Keratinocyte (primary cell): ENCODE results near the gene TNFSF15. TPM values are rescaled to one million over a fixed set of nuclear protein-coding genes. Genes with fewer than 3 reads are reported as not detected.

Source experiments
- DNase-seq: peaks from one replicate; pipeline ENCODE4 v3.0.0-alpha.2; 2011; ENCODE audit warnings: low read depth, missing footprints, low spot score
- FAIRE-seq: peaks from 2 replicates; lab custom pipeline; 2011; peaks lifted over from hg19 to GRCh38; lab: Jason Lieb, UNC
- H2AFZ ChIP-seq: 2 replicates; pipeline ENCODE4 v1.6.0; 2012; ENCODE audit warnings: low read length, control low read depth, inconsistent platforms; ENCODE audit not compliant: control insufficient read depth
- H3K27ac ChIP-seq: 2 replicates; pipeline ENCODE4 v1.5.1; 2011; ENCODE audit warnings: low read length; ENCODE audit not compliant: control insufficient read depth, insufficient read depth
- H3K27me3 ChIP-seq: 3 replicates; pipeline ENCODE4 v1.6.0; 2011; ENCODE audit warnings: low read length; ENCODE audit not compliant: control insufficient read depth, insufficient read depth; ENCODE audit errors: extremely low read depth
- H3K36me3 ChIP-seq, 2 experiments: 2 replicates in 1 of 2; 3 replicates in 1 of 2; pipeline ENCODE4 v1.5.1; 2011; ENCODE audit warnings: low read length in 2 of 2, mild to moderate bottlenecking in 1 of 2; ENCODE audit not compliant: control insufficient read depth in 2 of 2, insufficient read depth in 2 of 2; ENCODE audit errors: extremely low read depth in 1 of 2
- H3K4me1 ChIP-seq: 3 replicates; pipeline ENCODE4 v1.5.1; 2011; ENCODE audit warnings: low read length; ENCODE audit not compliant: control insufficient read depth, insufficient read depth; ENCODE audit errors: extremely low read depth
- H3K4me2 ChIP-seq: 3 replicates; pipeline ENCODE4 v1.6.0; 2011; ENCODE audit warnings: low read depth, low read length; ENCODE audit not compliant: control insufficient read depth, insufficient read depth; ENCODE audit errors: extremely low read depth
- H3K4me3 ChIP-seq, 3 experiments: fragments of 200-600 bp in 1 of 3; sonication (generic) in 1 of 3; 2 replicates in 2 of 3; 3 replicates in 1 of 3; pipeline ENCODE4 v1.5.1; 2011 to 2016; ENCODE audit warnings: low read length in 3 of 3, mild to moderate bottlenecking in 3 of 3, control low read depth in 2 of 3, inconsistent platforms in 1 of 3, low read depth in 1 of 3, mixed read lengths in 1 of 3, mixed run types in 1 of 3, moderate library complexity in 1 of 3; ENCODE audit not compliant: control insufficient read depth in 2 of 3, insufficient read depth in 2 of 3; ENCODE audit errors: extremely low read depth in 1 of 3
- H3K79me2 ChIP-seq: 2 replicates; pipeline ENCODE4 v1.6.0; 2012; ENCODE audit warnings: low read length; ENCODE audit not compliant: control insufficient read depth, insufficient read depth
- H3K9ac ChIP-seq: 3 replicates; pipeline ENCODE4 v1.6.0; 2011; ENCODE audit warnings: low read length; ENCODE audit not compliant: control insufficient read depth, insufficient read depth; ENCODE audit errors: extremely low read depth
- H3K9me1 ChIP-seq: 3 replicates; pipeline ENCODE4 v1.6.0; 2011; ENCODE audit warnings: low read length; ENCODE audit not compliant: control insufficient read depth, insufficient read depth; ENCODE audit errors: extremely low read depth
- H3K9me3 ChIP-seq: 2 replicates; pipeline ENCODE4 v1.5.1; 2012; ENCODE audit warnings: low read depth, low read length; ENCODE audit not compliant: control insufficient read depth
- H4K20me1 ChIP-seq: 3 replicates; pipeline ENCODE4 v1.6.0; 2011; ENCODE audit warnings: low read length; ENCODE audit not compliant: control insufficient read depth, insufficient read depth; ENCODE audit errors: extremely low read depth
- CTCF ChIP-seq, 3 experiments: IDR thresholded peaks in 1 of 3; conservative IDR thresholded peaks in 1 of 3; optimal IDR thresholded peaks in 1 of 3; 2 replicates in 2 of 3; 3 replicates in 1 of 3; pipeline versions ENCODE3 to v1.5.1; 2011; ENCODE audit warnings: low read length in 3 of 3, mild to moderate bottlenecking in 3 of 3, moderate library complexity in 2 of 3, control low read depth in 1 of 3, inconsistent platforms in 1 of 3; ENCODE audit not compliant: insufficient read depth in 2 of 3; ENCODE audit errors: extremely low read depth in 1 of 3
- EZH2 ChIP-seq: IDR thresholded peaks from one replicate; pipeline ENCODE4 v1.6.1; 2012; ENCODE audit warnings: inconsistent platforms, mild to moderate bottlenecking, low read length, moderate library complexity
- dilution Hi-C: fragments of 300-500 bp; cut with MboI; formaldehyde crosslinking; loops from one replicate; pipeline ENCODE4 v1.7.0; 2020; ENCODE audit warnings: low sequenced_read_pairs; ENCODE audit not compliant: extremely low pct_ligation_motif_present
- polyA plus RNA-seq, 5 experiments: library from polyadenylated mRNA; depleted of rRNA in 3 of 5; stranded (reverse) in 3 of 5; stranded (forward) in 1 of 5; unstranded in 1 of 5; fragments of >200 nt; gene quantifications; 1 replicate in 1 of 5; 2 replicates in 3 of 5; 3 replicates in 1 of 5; pipeline versions ENCODE4 v1.2.1 to v1.2.3, GENCODE V29; 2011 to 2012; ENCODE audit warnings: missing spikeins in 2 of 5, low read depth in 1 of 5, low replicate concordance in 1 of 5

The TNFSF15 gene
- polyA plus RNA-seq, 1 donor (not counting 4 experiments of a cell fraction or from before 2014, with no cell fraction given): 1.1 TPM

- H3K4me2 ChIP-seq: no peak overlapping the region
- no peaks in the 10 kb centered on the region for H4K20me1 ChIP-seq
- H3K27me3 ChIP-seq: no peaks in the 10 kb centered on the region
- no peak for DNase-seq
- dilution Hi-C loops: no loop called here
- H3K9ac ChIP-seq: no peak overlapping the region
- no peaks in the 10 kb centered on the region for H3K36me3 ChIP-seq
- no peaks in the 10 kb centered on the region for H3K4me1 ChIP-seq
- H3K9me1 ChIP-seq: no peaks in the 10 kb centered on the region
- H3K79me2 ChIP-seq: no peaks in the 10 kb centered on the region
- H2AFZ ChIP-seq: no peak overlapping the region
- H3K9me3 ChIP-seq: no peaks in the 10 kb centered on the region
- TF ChIP-seq EZH2: no peak
- TF ChIP-seq CTCF (optimal IDR thresholded peaks at IDR 0.05 in 1 of 3, IDR thresholded peaks at IDR 0.05 in 1 of 3, conservative IDR thresholded peaks at IDR 0.05 in 1 of 3; ENCODE audit: extremely low read depth in 1 of 3, insufficient read depth in 2 of 3, low read length in 3 of 3): no peak
- no peak overlapping the region for H3K27ac ChIP-seq
- no peak for FAIRE-seq
- H3K4me3 ChIP-seq: no peak overlapping the region
Observed at GRCh38 chr9:114818178-114818577, 12.3 kb upstream of the TNFSF15 start.

GRCh38 chr9:114813717-114814418 lies 8.0 kb upstream of the TNFSF15 start:
- no peaks in the 10 kb centered on the region for H4K20me1 ChIP-seq
- H3K9me3 ChIP-seq: no peaks in the 10 kb centered on the region
- H2AFZ ChIP-seq: no peak overlapping the region
- no peak overlapping the region for H3K27ac ChIP-seq
- no peak overlapping the region for H3K4me2 ChIP-seq
- H3K9me1 ChIP-seq: no peaks in the 10 kb centered on the region
- no peaks in the 10 kb centered on the region for H3K27me3 ChIP-seq
- H3K9ac ChIP-seq: no peak overlapping the region
- no peak for FAIRE-seq
- TF ChIP-seq CTCF (optimal IDR thresholded peaks at IDR 0.05 in 1 of 3, IDR thresholded peaks at IDR 0.05 in 1 of 3, conservative IDR thresholded peaks at IDR 0.05 in 1 of 3; ENCODE audit: extremely low read depth in 1 of 3, insufficient read depth in 2 of 3, low read length in 3 of 3) (no peak), EZH2 (no peak)
- no peaks in the 10 kb centered on the region for H3K4me1 ChIP-seq
- H3K79me2 ChIP-seq: no peaks in the 10 kb centered on the region
- H3K36me3 ChIP-seq: no peaks in the 10 kb centered on the region
- DNase-seq: no peak
- dilution Hi-C loops: no loop called here
- no peak overlapping the region for H3K4me3 ChIP-seq
